Measurements from ENCODE around the gene SOX5. TPM values are rescaled to one million over a fixed set of nuclear protein-coding genes. Genes with fewer than 3 reads are reported as not detected.

SOX5 gene
- total RNA-seq, 1 donor from 2014 or later: 11.1 TPM

DNA sequence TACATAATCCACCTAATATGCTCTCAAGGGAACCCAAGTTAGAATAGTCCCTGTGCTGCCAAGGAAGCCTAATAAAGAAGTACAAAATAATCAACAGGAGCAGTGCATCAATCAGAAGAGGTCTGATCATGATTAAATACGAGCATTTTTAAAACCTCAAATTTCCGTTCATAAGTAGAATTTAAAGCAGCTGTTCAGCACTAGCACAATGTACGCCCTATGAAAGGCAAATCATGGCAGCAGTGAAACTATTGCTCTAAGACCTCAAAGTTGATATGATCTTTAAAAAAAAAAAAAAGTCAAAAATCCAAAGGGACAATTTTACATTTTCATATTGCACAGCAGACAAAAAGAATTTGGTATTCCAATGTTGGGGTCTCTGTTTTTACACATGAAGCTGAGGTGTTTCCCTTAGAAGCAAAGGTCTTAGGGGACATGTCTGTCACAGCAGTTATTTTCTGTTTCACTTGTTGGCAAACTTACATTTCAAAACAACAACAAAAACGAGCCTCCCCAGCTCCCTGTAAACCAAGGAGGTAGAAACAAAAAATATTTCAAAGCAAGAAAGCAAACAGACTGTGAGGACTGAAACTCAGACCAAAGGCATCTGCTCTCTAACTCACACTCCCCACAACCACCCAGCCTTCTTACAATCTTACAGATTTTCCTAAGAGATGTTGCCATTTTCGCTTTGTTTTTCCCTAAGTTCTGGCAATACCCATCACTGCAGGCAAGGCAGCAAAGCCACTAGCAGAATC, 28.2 kb downstream of the SOX5 start:
- H3K4me1 Mint-ChIP-seq (ENCODE audit: low read depth): peaks cover 15% of the 10 kb centered on the region
- H3K9me3 Mint-ChIP-seq (ENCODE audit: low read depth): no peaks in the 10 kb centered on the region
- H3K36me3 Mint-ChIP-seq (ENCODE audit: low read depth): no peaks in the 10 kb centered on the region
- no peak for DNase-seq (ENCODE audit: low spot score)
- peak overlapping the region; percentile 58 for H3K27ac Mint-ChIP-seq (ENCODE audit: unreplicated experiment)
- H3K4me3 Mint-ChIP-seq (ENCODE audit: unreplicated experiment): peak overlapping the region; percentile 62
- TF ChIP-seq, protein P1, sequence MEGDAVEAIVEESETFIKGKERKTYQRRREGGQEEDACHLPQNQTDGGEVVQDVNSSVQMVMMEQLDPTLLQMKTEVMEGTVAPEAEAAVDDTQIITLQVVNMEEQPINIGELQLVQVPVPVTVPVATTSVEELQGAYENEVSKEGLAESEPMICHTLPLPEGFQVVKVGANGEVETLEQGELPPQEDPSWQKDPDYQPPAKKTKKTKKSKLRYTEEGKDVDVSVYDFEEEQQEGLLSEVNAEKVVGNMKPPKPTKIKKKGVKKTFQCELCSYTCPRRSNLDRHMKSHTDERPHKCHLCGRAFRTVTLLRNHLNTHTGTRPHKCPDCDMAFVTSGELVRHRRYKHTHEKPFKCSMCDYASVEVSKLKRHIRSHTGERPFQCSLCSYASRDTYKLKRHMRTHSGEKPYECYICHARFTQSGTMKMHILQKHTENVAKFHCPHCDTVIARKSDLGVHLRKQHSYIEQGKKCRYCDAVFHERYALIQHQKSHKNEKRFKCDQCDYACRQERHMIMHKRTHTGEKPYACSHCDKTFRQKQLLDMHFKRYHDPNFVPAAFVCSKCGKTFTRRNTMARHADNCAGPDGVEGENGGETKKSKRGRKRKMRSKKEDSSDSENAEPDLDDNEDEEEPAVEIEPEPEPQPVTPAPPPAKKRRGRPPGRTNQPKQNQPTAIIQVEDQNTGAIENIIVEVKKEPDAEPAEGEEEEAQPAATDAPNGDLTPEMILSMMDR (IDR thresholded peaks at IDR 0.05): no peak
- H3K27me3 Mint-ChIP-seq (ENCODE audit: low read depth): no peaks in the 10 kb centered on the region

DNA sequence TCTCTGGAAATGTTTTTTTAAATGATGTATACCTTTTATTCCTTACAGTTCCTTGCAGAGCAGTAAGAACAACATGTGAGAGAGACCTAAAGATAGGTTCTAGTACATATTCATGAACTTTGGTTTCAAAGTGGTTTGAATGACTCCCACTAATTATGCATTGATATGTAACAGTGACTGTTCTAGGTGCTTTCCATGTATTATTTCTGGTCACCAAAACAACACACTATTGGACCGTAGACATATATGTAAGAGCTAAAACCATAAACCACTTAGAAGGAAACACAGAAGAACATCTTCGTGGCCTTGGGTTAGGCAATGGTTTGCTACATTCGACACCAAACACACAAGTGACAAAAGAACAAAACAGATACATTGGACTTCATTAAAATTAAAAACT, 37.9 kb downstream of the SOX5 start:
- H3K4me1 Mint-ChIP-seq (ENCODE audit: low read depth): peaks cover 31% of the 10 kb centered on the region
- no peak for DNase-seq (ENCODE audit: low spot score)
- TF ChIP-seq, protein P1 (IDR thresholded peaks at IDR 0.05): no peak
- peaks cover 4% of the 10 kb centered on the region for H3K9me3 Mint-ChIP-seq (ENCODE audit: low read depth)
- no peak overlapping the region for H3K4me3 Mint-ChIP-seq (ENCODE audit: unreplicated experiment)
- H3K36me3 Mint-ChIP-seq (ENCODE audit: low read depth): peaks cover 3% of the 10 kb centered on the region
- H3K27me3 Mint-ChIP-seq (ENCODE audit: low read depth): no peaks in the 10 kb centered on the region
- H3K27ac Mint-ChIP-seq (ENCODE audit: unreplicated experiment): no peak overlapping the region

DNA sequence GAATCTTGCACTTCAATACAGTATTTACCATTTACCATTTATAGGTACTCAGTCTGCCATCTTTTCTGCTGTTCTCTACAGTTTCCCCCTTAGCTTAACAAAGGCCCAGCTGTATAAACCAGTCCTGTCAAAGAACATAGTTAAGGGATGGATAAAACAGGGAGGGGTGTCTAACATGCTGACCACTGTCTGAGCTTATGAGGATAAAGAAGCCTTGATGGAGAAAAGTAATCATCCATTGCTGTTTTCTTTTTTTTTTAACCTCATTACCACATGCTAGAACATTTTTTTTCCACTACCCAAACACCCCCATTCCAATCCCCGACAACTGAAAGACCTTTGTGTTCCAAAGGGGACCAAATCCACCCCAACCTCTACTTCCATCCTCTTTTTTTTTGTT, 39.9 kb downstream of the SOX5 start:
- Mint-ChIP-seq H3K9me3 (ENCODE audit: low read depth) (peaks cover 4% of the 10 kb centered on the region), H3K27ac (ENCODE audit: unreplicated experiment) (peak overlapping the region; percentile 15), H3K36me3 (ENCODE audit: low read depth) (peaks cover 3% of the 10 kb centered on the region), H3K27me3 (ENCODE audit: low read depth) (no peaks in the 10 kb centered on the region), H3K4me3 (ENCODE audit: unreplicated experiment) (no peak overlapping the region), H3K4me1 (ENCODE audit: low read depth) (peaks cover 40% of the 10 kb centered on the region)
- no peak for DNase-seq (ENCODE audit: low spot score)
- TF ChIP-seq, protein P1 (IDR thresholded peaks at IDR 0.05): no peak

DNA sequence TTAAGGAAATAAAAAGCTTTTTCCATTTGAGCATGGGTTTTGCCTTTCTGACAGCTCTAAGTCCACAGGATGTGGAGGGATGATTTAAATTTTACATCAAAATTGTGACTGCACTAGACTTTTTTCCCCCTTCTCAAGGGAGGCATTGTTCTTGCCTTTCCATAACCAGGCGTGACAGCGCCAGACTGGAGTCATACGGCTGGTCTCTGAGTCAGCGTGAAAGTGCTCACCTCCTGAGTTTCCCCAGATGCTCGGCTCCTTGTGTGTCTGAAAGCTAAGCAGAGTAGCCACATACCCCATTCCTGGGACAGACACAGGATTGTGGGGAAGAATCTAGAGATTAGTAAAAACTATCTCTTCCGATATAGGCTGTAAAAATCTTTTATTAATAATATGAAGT, 43.1 kb downstream of the SOX5 start:
- DNase-seq (ENCODE audit: low spot score): peak; percentile 54
- Mint-ChIP-seq H3K4me3 (ENCODE audit: unreplicated experiment) (peak overlapping the region; percentile 45), H3K27me3 (ENCODE audit: low read depth) (no peaks in the 10 kb centered on the region), H3K27ac (ENCODE audit: unreplicated experiment) (peak overlapping the region; percentile 91), H3K4me1 (ENCODE audit: low read depth) (peaks cover 41% of the 10 kb centered on the region), H3K9me3 (ENCODE audit: low read depth) (peaks cover 2% of the 10 kb centered on the region), H3K36me3 (ENCODE audit: low read depth) (peaks cover 2% of the 10 kb centered on the region)
- TF ChIP-seq, protein P1 (IDR thresholded peaks at IDR 0.05): no peak

DNA sequence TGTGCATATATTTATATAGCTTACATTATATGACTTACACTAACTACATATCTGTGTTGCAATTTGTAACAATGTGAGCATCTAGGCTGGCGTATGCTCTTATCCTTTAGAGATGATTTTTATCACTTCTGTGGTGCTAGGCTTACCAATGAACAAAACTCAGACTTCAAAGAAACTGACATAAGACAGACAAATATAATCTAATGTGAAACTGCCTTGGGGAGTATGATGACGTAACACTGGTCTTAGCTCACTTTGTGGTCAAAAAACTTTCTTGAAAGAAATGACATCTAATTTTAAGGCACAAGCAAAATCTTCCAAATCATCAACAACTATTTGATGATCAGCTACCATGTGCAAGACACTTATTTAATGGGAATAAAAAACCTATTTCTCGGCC, 50.0 kb downstream of the SOX5 start:
- H3K4me1 Mint-ChIP-seq (ENCODE audit: low read depth): no peaks in the 10 kb centered on the region
- H3K27ac Mint-ChIP-seq (ENCODE audit: unreplicated experiment): no peak overlapping the region
- no peak overlapping the region for H3K4me3 Mint-ChIP-seq (ENCODE audit: unreplicated experiment)
- peaks cover 2% of the 10 kb centered on the region for H3K36me3 Mint-ChIP-seq (ENCODE audit: low read depth)
- H3K9me3 Mint-ChIP-seq (ENCODE audit: low read depth): peaks cover 7% of the 10 kb centered on the region
- TF ChIP-seq, protein P1 (IDR thresholded peaks at IDR 0.05): no peak
- DNase-seq (ENCODE audit: low spot score): no peak
- H3K27me3 Mint-ChIP-seq (ENCODE audit: low read depth): no peaks in the 10 kb centered on the region

Data from chondrocyte (in vitro differentiated cells).